Aortic smooth muscle cell (primary cell): Measurements from ENCODE around the gene VCX3B. TPM values are rescaled to one million over a fixed set of nuclear protein-coding genes. Genes with fewer than 3 reads are reported as not detected.

Source experiments
- total RNA-seq: library from RNA; depleted of rRNA; stranded (reverse); fragments of >200 nt; gene quantifications from 2 replicates; pipeline ENCODE4 v1.2.3, GENCODE V29; 2014

VCX3B gene
- total RNA-seq, result not detected in 2 replicates

DNA sequence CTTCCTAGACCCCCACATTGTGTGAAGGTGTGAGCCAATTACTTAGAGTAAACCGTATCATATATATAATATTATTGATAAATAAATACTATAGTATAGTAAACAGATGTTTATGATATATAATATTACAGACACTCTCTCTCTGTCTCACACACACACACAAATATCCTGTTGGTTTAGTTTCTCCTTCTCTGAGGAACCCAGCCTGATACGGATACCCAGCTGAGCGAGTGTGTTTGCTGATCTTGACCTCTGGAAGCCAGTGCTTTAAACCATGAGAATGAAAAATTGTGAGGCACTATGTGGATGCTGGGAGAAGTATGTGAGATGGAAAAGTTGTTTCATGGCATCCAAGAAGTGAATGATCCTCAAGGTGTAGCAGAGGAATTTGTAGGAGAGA, at the start of gene VCX3B:
VCX3B (plus strand) TSS at position 301 of the 400 bp plus-strand sequence. CDS start 621 bp downstream, outside the sequence.

